TTC549 (cell line): ENCODE results near the gene CHCHD1.
"Not testable (repeated sequence)": the region's sequence is repeated elsewhere in the genome, so short reads cannot be mapped to it uniquely, and the experiment has no call there.

Source experiments
- FAIRE-seq: peaks from 2 replicates; lab custom pipeline; 2012; peaks lifted over from hg19 to GRCh38; lab: Jason Lieb, UNC

The CHCHD1 gene

GRCh38 chr10:73769396-73769795, 12.5 kb upstream of the CHCHD1 start:
- FAIRE-seq: no peak

GRCh38 chr10:73771722-73772280, 10.0 kb upstream of the CHCHD1 start:
- no peak for FAIRE-seq

- FAIRE-seq: no peak
Observed at GRCh38 chr10:73772281-73773151, 9.3 kb upstream of the CHCHD1 start.

- FAIRE-seq: no peak
Observed at GRCh38 chr10:73773152-73773879, 8.5 kb upstream of the CHCHD1 start.

- no peak for FAIRE-seq
Observed at GRCh38 chr10:73774637-73775036, 7.2 kb upstream of the CHCHD1 start.

GRCh38 chr10:73779018-73779417, 2.8 kb upstream of the CHCHD1 start:
- no peak for FAIRE-seq

GRCh38 chr10:73779539-73780197, 2.2 kb upstream of the CHCHD1 start:
- no peak for FAIRE-seq

- FAIRE-seq: no peak
Observed at GRCh38 chr10:73780301-73780700, 1.5 kb upstream of the CHCHD1 start.

GRCh38 chr10:73780966-73781365, 882 bp upstream of the CHCHD1 start:
- FAIRE-seq: no peak

GRCh38 chr10:73781548-73781878, 335 bp upstream of the CHCHD1 start:
- FAIRE-seq: no peak

GRCh38 chr10:73782749-73783085, 869 bp downstream of the CHCHD1 start:
- no peak for FAIRE-seq

GRCh38 chr10:73785211-73785720, 3.4 kb downstream of the CHCHD1 start, which contains the start of gene ZSWIM8:
ZSWIM8 (plus strand) TSS chr10:73785606; CDS start chr10:73785879, 273 bp downstream.
- FAIRE-seq: peak; percentile 95

GRCh38 chr10:73785721-73786511, 4.1 kb downstream of the CHCHD1 start:
- no peak for FAIRE-seq

GRCh38 chr10:73786512-73786885, 4.7 kb downstream of the CHCHD1 start:
- no peak for FAIRE-seq

GRCh38 chr10:73787031-73787800, 5.4 kb downstream of the CHCHD1 start:
- FAIRE-seq: not testable (repeated sequence)

- no peak for FAIRE-seq
Observed at GRCh38 chr10:73788864-73789658, 7.2 kb downstream of the CHCHD1 start.

GRCh38 chr10:73789659-73790055, 7.8 kb downstream of the CHCHD1 start:
- no peak for FAIRE-seq

- no peak for FAIRE-seq
Observed at GRCh38 chr10:73790886-73791625, 9.2 kb downstream of the CHCHD1 start.

GRCh38 chr10:73791871-73792400, 10.1 kb downstream of the CHCHD1 start:
- FAIRE-seq: no peak
